Heart right ventricle (tissue), 16 donors: Measurements from ENCODE around the gene LEUTX. TPM values are rescaled to one million over a fixed set of nuclear protein-coding genes. Genes with fewer than 3 reads are reported as not detected.

ENCODE experiments used
- ATAC-seq, 8 donors: fragments of 200-7000 bp; cut with Tn5 transposase; one replicate each; pipeline ENCODE4 v1.9.1; 2020; ENCODE audit warnings: mild to moderate bottlenecking in 8 of 8, moderate library complexity in 8 of 8, moderate number of reproducible peaks in 1 of 8
- DNase-seq, 2 donors: peaks; one replicate each; pipeline ENCODE4 v3.0.0-alpha.2; 2020
- H3K27ac ChIP-seq, 10 donors: fragments of 200-600 bp; sonication (generic) in 2 of 10; one replicate each; pipeline versions ENCODE4 v1.5.0 to v1.8.0; 2020 to 2022; ENCODE audit warnings: mild to moderate bottlenecking in 3 of 10
- H3K27me3 ChIP-seq, 7 donors: fragments of 200-600 bp; one replicate each; pipeline ENCODE4 v1.8.0; 2021 to 2022; ENCODE audit warnings: mild to moderate bottlenecking in 2 of 7
- H3K36me3 ChIP-seq, 9 donors: fragments of 200-600 bp; sonication (generic) in 1 of 9; one replicate each; pipeline versions ENCODE4 v1.5.0 to v1.8.0; 2020 to 2022; ENCODE audit warnings: mild to moderate bottlenecking in 2 of 9
- H3K4me1 ChIP-seq, 9 donors: fragments of 200-600 bp; sonication (generic) in 1 of 9; one replicate each; pipeline versions ENCODE4 v1.5.0 to v1.8.0; 2020 to 2022; ENCODE audit warnings: mild to moderate bottlenecking in 4 of 9
- H3K4me3 ChIP-seq, 10 donors: fragments of 200-600 bp; sonication (generic) in 2 of 10; one replicate each; pipeline versions ENCODE4 v1.5.0 to v1.8.0; 2020 to 2022; ENCODE audit warnings: mild to moderate bottlenecking in 7 of 10, moderate library complexity in 2 of 10
- H3K9me3 ChIP-seq, 11 donors: fragments of 200-600 bp in 10 of 11; sonication (generic) in 2 of 11; one replicate each; pipeline versions ENCODE4 v1.5.0 to v1.8.0; 2013 to 2022; ENCODE audit warnings: mild to moderate bottlenecking in 2 of 11, control low read depth in 1 of 11, moderate library complexity in 1 of 11
- CTCF ChIP-seq, 9 donors: fragments of 200-600 bp; sonication (generic) in 2 of 9; IDR thresholded peaks; one replicate each; pipeline versions ENCODE4 v1.5.0 to v1.8.0; 2021 to 2022; ENCODE audit warnings: antibody characterized with exemption in 9 of 9, mild to moderate bottlenecking in 5 of 9, moderate library complexity in 1 of 9
- WGBS, 2 donors: extraction: QIAGEN DNeasy Blood & Tissue Kit; methylation state at CpG; one replicate each; pipeline ENCODE4 v1.1.7; 2013; ENCODE audit warnings: inconsistent platforms in 1 of 2; 5-methylcytosine and 5-hydroxymethylcytosine counted together
- intact Hi-C, 10 donors: fragments of 100-400 bp; cut with DNase I; formaldehyde crosslinking; loops; one replicate each; pipeline versions ENCODE4 v1.11.1 to v1.14.2; 2022
- polyA plus RNA-seq, 2 donors: library from polyadenylated mRNA; stranded (reverse); fragments of 200-250 nt; gene quantifications; one replicate each; pipeline ENCODE4 v1.2.3, GENCODE V29; 2013
- total RNA-seq, 10 donors: library from RNA; stranded (reverse); fragmentation: NEBNext Ultra II Directional in 3 of 10; extraction: Animal tissue kit (Norgen Biotek cat#: 25700) in 3 of 10; gene quantifications; one replicate each; pipeline versions ENCODE4 v1.2.1 to v1.2.4, GENCODE V29; 2021 to 2023
- donor health status: Arrhythmogenic right ventricular cardiomyopathy.
- donor health status: ischemic (EF 13 %, LVEDD 7.1; RV severe dilation, severe dysfunction).
- donor health status: healthy with polysubstance abuse.
- donor health status: DM: no; HTN: yes; CAD: no.
- donor health status: DM: no; HTN: no; CAD: no.
- donor health status: ischemic (EF 25% LVEDD 6.9; RV normal size, moderate dysfunction).
- donor health status: ischemic (EF 25% LVEDD 5.7; RV mildly dilated, moderate dysfunction).
- donor health status: healthy.
- donor health status: DM: yes; HTN: yes; CAD: no.
- donor health status: Ischemic cardiomyopathy.
- donor health status: ischemic (EF 35%, LVEDD 5.7; RV mildly dilated, moderate dysfunction).
- donor health status: nonischemic (EF 11% LVEDD 7.7; RV severe dilation, severe dysfunction).
- donor health status: DM: yes; HTN: yes; CAD: no.
- donor health status: PGD.
- donor health status: ischemic (EF 29% LVEDD 5.4; RV normal size, mild dysfunction).
- donor health status: nonischemic (EF 23%, LVEDD 6.1; RV moderate dilation, normal function).

Gene LEUTX
- total and polyA plus RNA-seq, 12 donors = not detected

GRCh38 chr19:39738814-39739213, 39.8 kb upstream of the LEUTX start:
- WGBS, 2 donors = 47 to 50% methylated on average over 3 of the region's 3 CpGs
- Histone ChIP-seq H3K9me3 (no peaks in the 10 kb centered on the region), H3K27ac (no peak overlapping the region), H3K4me3 (no peak overlapping the region), H3K4me1 (no peaks in the 10 kb centered on the region), H3K27me3 (peaks cover 0 to 25% (median 16%) of the 10 kb centered on the region in 7 donors), H3K36me3 (no peaks in the 10 kb centered on the region)
- DNase-seq (no peak), ATAC-seq (no peak)
- intact Hi-C loops = no loop called here
- no peak for TF ChIP-seq CTCF (IDR thresholded peaks at IDR 0.05)

DNA sequence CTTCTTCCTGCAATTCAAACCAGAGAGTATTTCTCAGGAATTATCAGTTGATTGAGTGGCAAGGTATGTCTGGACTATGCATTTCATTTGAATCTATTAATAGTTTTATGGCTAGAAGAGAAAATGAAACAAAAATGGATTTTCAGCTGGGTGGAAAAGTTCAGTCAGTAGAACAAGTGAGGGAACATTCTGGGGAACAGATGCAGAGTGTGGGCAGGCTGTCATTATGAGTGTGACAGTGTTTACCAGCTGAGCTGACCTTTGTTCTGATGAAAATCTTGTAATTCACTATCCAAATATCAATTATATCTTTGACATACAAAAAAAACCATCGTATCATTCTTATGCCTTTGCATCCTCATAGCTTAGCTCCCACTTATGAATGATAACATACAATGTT, 38.3 kb upstream of the LEUTX start:
- Histone ChIP-seq H3K4me3 (no peak overlapping the region), H3K9me3 (no peaks in the 10 kb centered on the region), H3K27ac (peak overlapping the region in 1 of 10 donors; percentile 3), H3K27me3 (peaks cover 0 to 41% (median 21%) of the 10 kb centered on the region in 7 donors), H3K4me1 (no peaks in the 10 kb centered on the region), H3K36me3 (no peaks in the 10 kb centered on the region)
- no peak for DNase-seq
- no peak for ATAC-seq
- TF ChIP-seq CTCF (IDR thresholded peaks at IDR 0.05) = no peak
- intact Hi-C loops = no loop called here
- WGBS, 2 donors = 92 to 94% methylated on average over 1 of the region's 1 CpG

DNA sequence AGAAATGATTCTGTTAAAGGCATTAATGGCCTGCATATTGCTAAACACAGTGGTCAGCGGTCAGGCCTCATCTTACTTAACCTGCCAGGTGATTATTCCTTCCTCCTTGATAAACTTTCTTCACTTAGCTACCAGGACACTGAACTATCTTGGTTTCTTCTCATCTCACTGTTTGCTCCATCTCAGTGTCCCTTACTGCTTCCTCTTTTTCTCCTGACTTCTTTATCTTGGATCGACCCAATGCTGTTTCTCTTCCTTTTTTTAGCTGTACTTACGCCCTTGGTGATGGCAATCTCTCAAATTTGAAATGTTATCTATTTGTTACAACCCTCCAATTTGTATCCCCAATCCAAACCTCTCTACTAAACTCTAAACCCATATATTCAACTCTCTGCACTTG, 33.0 kb upstream of the LEUTX start:
- H3K9me3 ChIP-seq = no peaks in the 10 kb centered on the region
- peaks cover 0 to 55% (median 16%) of the 10 kb centered on the region in 7 donors for H3K27me3 ChIP-seq
- ATAC-seq = no peak
- H3K4me3 ChIP-seq = no peak overlapping the region
- no peaks in the 10 kb centered on the region for H3K36me3 ChIP-seq
- intact Hi-C loops = no loop called here
- TF ChIP-seq CTCF (IDR thresholded peaks at IDR 0.05) = no peak
- no peaks in the 10 kb centered on the region for H3K4me1 ChIP-seq
- no peak for DNase-seq
- H3K27ac ChIP-seq = no peak overlapping the region
- 52 to 62% methylated on average over 3 of the region's 3 CpGs for WGBS, 2 donors

GRCh38 chr19:39746836-39747529, 31.7 kb upstream of the LEUTX start:
- no peaks in the 10 kb centered on the region for H3K4me1 ChIP-seq
- no peaks in the 10 kb centered on the region for H3K36me3 ChIP-seq
- intact Hi-C loops = no loop called here
- DNase-seq (no peak), ATAC-seq (no peak)
- H3K4me3 ChIP-seq = no peak overlapping the region
- WGBS, 2 donors = 70 to 73% methylated on average over 4 of the region's 4 CpGs
- TF ChIP-seq CTCF (IDR thresholded peaks at IDR 0.05) = no peak
- peak overlapping the region in 1 of 10 donors; percentile 26 for H3K27ac ChIP-seq
- peaks cover 0 to 55% (median 20%) of the 10 kb centered on the region in 7 donors for H3K27me3 ChIP-seq
- H3K9me3 ChIP-seq = no peaks in the 10 kb centered on the region
